ENCODE results near the gene ACTN2. TPM values are rescaled to one million over a fixed set of nuclear protein-coding genes. Genes with fewer than 3 reads are reported as not detected.

The ACTN2 gene
- total RNA-seq, 2 donors from 2014 or later: 0.37 to 0.50 TPM

DNA sequence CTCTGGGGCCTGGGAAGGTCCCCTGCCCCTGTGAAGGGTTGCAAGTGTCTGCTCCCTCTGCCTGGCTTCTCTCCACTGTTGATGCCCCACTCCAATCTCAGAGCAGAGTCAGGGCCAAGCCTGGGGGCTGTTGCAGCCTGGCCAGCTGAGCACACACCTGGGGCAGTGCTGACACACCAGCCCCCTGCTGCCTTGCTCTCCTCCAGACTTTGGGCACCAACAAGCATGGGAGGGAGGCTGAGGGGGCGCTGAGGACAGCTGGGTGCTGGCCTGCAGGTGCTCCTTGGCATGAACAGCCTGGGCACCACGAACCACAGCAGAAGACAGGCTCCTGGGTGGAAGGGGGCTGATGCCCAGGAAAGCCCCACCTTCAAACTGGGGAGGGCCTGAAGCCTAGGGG lies 99.2 kb downstream of the ACTN2 start:
- Mint-ChIP-seq H3K36me3 (no peaks in the 10 kb centered on the region), H3K9me3 (no peaks in the 10 kb centered on the region), H3K27ac (no peak overlapping the region)
- DNase-seq (ENCODE audit: low spot score in 2 of 2) (no peak), ATAC-seq (no peak)

DNA sequence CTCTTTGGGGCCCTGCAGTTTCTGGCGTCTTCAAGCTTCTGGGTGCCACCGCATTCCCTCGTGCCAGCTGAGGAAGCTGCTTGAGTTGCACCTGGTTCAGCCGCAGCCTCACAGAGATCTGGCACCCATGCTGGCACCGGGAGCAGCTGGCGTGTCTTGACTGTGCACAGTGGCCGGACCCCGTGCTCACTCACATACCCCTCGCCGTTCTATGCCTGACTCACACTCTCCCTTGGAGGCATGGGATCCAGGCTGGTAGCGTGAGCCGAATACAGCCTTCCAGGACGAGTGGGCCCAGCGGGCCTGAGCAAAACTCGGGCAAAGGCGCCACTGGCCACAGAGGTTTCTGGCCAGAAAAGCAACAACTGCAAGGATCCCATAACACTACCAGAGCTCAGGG lies 100.2 kb downstream of the ACTN2 start:
- no peaks in the 10 kb centered on the region for H3K36me3 Mint-ChIP-seq
- H3K27ac Mint-ChIP-seq: no peak overlapping the region
- ATAC-seq (no peak), DNase-seq (ENCODE audit: low spot score in 2 of 2) (no peak)
- H3K9me3 Mint-ChIP-seq: no peaks in the 10 kb centered on the region

DNA sequence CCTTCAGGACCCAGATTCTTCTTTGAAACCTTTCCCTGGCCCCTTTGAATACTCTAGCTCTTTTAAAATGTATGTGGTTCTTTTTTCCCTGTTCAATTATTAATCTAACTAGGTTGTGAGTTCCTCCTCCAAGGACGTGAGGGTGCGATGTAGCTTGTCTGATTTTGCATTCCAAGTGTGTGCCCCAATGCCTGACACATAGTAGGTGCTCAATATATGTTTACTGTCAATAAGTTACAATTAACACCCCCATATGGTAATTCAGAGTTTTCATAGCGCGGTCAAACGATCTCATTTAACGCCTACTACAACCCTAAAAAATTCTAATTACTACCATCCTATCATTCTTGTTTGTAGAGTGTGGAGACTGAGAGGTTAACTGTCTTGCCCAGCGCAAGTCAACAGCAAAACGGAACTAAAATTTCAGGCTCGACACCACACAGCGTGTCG lies 108.3 kb downstream of the ACTN2 start:
- no peak for DNase-seq (ENCODE audit: low spot score in 2 of 2)
- H3K9me3 Mint-ChIP-seq: no peaks in the 10 kb centered on the region
- no peak for ATAC-seq
- H3K27ac Mint-ChIP-seq: peak overlapping the region; percentile 98
- H3K36me3 Mint-ChIP-seq: peaks cover 9 to 17% of the 10 kb centered on the region in 2 donors

GRCh38 chr1:236795035-236795756 lies 108.9 kb downstream of the ACTN2 start, which contains the start of gene MTR:
TSS of gene MTR (plus strand) at chr1:236795292. CDS start at chr1:236795704, 412 bp downstream.
- peak; percentile 91 to 96 for DNase-seq (ENCODE audit: low spot score in 2 of 2)
- peak within 1 kb of the TSS; percentile 98 for H3K27ac Mint-ChIP-seq
- H3K36me3 Mint-ChIP-seq: peaks cover 14 to 17% of the 10 kb centered on the region in 2 donors
- H3K9me3 Mint-ChIP-seq: no peaks in the 10 kb centered on the region
- peak; percentile 94 to 95 for ATAC-seq

GRCh38 chr1:236795757-236796667 lies 109.7 kb downstream of the ACTN2 start:
- no peaks in the 10 kb centered on the region for H3K9me3 Mint-ChIP-seq
- DNase-seq (ENCODE audit: low spot score in 2 of 2): no peak
- peak in 1 of 2 donors; percentile 2 for ATAC-seq
- H3K36me3 Mint-ChIP-seq: peaks cover 15 to 17% of the 10 kb centered on the region in 2 donors
- H3K27ac Mint-ChIP-seq: peak overlapping the region; percentile 98

DNA sequence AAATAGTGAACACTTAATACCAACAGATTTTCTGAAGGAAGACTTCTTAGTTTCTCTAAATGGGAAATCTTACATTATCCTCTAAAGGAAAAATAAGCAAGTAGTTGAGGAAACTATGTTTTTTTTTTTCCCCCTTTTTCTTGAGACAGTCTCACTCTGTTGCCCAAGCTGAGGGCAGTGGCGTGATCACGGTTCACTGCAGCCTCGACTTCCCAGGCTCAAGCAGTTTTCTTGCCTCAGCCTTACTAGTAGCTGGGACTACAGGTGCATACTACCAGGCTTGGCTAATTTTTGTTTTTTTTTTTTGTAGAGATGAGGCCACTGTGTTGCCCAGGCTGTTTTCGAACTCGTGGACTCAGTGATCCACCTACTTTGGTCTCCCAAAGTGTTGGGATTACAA lies 112.7 kb downstream of the ACTN2 start:
- Mint-ChIP-seq H3K9me3 (no peaks in the 10 kb centered on the region), H3K36me3 (peaks cover 17 to 33% of the 10 kb centered on the region in 2 donors), H3K27ac (no peak overlapping the region)
- DNase-seq (ENCODE audit: low spot score in 2 of 2) (no peak), ATAC-seq (no peak)

DNA sequence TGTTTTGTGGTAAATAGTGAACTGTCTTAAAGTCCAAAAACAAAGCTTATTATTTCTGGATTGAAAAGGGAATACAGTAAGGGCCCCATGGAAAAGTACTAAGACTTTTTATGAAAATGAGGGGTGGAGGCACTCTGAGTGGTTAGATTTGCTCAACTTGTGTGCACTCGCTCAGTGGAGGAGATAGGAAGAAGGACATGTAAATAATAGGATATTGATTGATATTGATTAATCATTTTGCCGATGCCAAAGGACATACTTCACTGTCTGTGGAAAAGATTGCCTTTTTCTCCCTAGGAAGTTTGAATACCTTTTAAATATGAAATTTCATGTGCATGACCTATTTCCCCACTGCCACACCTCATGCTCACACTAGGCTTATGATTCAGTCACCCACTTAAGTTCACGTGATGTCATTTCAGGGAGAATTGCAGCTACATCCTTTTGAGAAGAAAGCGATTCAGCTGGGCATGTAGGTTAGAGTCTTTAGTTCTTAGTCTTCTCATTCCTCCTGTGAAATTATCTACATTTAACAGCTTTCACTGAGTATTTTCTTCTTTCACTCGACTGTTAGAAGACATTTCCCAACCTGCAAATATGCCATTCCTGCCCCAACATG lies 113.8 kb downstream of the ACTN2 start:
- ATAC-seq: peak; percentile 23 to 27
- Mint-ChIP-seq H3K27ac (peak overlapping the region in 1 of 2 donors; percentile 78), H3K9me3 (no peaks in the 10 kb centered on the region), H3K36me3 (peaks cover 14 to 37% of the 10 kb centered on the region in 2 donors)
- no peak for DNase-seq (ENCODE audit: low spot score in 2 of 2)

DNA sequence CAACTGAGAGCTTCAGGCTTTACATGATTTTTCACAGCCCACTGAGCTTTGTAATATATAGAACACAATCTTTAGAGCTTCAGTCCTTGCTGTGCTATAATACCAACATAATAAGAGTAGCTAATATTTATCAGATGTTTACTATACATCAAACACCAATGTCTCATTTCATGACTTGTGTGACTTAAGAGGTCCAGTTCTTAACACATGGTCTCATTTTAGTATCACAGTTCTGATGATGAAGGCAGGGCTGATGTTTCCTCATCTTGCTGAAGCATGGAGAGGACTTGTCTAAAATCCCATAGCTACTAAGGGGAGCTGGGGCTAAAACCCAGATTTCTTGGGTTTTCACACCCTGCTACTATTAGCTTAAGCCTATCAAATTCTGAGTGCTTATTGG lies 114.3 kb downstream of the ACTN2 start:
- Mint-ChIP-seq H3K36me3 (peaks cover 16 to 42% of the 10 kb centered on the region in 2 donors), H3K27ac (peak overlapping the region in 1 of 2 donors; percentile 78), H3K9me3 (no peaks in the 10 kb centered on the region)
- DNase-seq (ENCODE audit: low spot score in 2 of 2) (no peak), ATAC-seq (no peak)

DNA sequence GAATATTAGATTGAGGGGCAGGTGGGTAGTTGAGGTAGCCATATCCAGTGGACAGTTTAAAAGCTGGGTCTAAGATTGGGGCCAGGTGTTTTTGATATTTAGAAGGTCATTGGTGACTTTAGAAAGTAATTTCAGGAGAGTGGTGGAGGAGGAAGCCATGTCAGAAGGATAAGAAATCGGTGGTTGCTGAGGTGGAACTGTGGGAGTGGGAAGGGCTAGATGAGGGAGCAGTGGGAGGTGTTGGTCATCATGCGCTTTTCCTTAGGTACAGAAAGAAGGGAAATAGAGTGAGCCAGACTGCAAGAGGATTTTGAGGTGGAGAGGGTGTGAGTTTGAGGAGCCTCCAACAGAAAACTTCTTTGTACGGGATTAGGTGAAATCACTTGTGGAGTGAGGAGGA lies 116.0 kb downstream of the ACTN2 start:
- H3K36me3 Mint-ChIP-seq: peaks cover 7 to 45% of the 10 kb centered on the region in 2 donors
- H3K27ac Mint-ChIP-seq: peak overlapping the region; percentile 32 to 48
- no peak for DNase-seq (ENCODE audit: low spot score in 2 of 2)
- no peaks in the 10 kb centered on the region for H3K9me3 Mint-ChIP-seq
- ATAC-seq: peak in 1 of 2 donors; percentile 53

GRCh38 chr1:236806634-236807033 lies 120.3 kb downstream of the ACTN2 start:
- peak overlapping the region in 1 of 2 donors; percentile 82 for H3K27ac Mint-ChIP-seq
- H3K36me3 Mint-ChIP-seq: peaks cover 12 to 53% of the 10 kb centered on the region in 2 donors
- ATAC-seq (peak; percentile 39 to 57), DNase-seq (ENCODE audit: low spot score in 2 of 2) (no peak)
- H3K9me3 Mint-ChIP-seq: no peaks in the 10 kb centered on the region

DNA sequence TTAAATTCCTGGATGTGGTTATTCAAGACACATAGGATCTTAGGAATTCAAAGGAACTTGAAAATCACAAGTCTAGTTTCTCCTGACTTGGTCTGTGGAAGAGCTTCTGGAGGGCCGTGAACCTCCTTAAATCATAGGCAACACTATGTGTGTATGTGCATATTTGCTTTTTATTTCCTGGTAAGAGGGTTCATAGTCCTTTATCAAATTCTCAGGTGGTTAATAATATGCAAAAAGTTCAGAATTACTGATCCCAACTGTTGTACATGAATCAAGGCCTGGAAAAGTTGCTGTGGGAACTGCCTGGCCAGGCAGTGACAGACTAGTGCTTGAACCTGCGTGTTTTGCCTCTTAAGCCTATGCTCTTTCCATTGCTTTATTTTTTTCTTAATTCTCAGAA lies 121.7 kb downstream of the ACTN2 start:
- H3K27ac Mint-ChIP-seq: no peak overlapping the region

DNA sequence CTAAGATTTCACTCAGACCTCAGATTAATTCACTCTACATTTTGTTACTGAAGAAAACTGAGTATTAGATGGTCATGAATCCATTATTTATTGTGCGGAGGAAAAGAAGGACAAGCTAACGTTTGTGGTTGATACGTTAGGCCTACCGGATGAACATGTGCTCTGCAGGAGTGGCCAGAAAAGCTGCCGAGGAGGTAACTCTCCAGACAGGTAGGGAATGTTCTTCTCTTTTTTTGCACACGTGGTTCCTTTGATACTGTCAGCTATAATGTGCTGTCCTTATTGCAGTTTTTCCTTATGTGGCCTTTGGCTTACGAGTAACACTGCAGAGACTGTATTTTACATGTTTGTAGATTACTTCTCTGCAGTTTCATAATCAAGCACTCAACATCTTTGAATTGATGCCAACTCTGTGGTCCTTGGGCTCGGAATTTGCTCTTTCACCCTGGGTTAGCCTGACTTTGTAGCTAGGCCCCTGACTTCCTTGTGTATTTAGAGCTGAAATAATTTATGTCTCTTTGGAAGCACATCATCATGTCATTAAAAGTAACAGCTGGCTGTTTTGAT lies 122.3 kb downstream of the ACTN2 start:
- Mint-ChIP-seq H3K36me3 (peaks cover 12 to 56% of the 10 kb centered on the region in 2 donors), H3K9me3 (no peaks in the 10 kb centered on the region), H3K27ac (peak overlapping the region in 1 of 2 donors; percentile 67)
- ATAC-seq (no peak), DNase-seq (ENCODE audit: low spot score in 2 of 2) (no peak)

More for the DNA sequence above, 121.7 kb downstream of the ACTN2 start:
- DNase-seq (ENCODE audit: low spot score in 2 of 2) (no peak), ATAC-seq (no peak)
- peaks cover 12 to 51% of the 10 kb centered on the region in 2 donors for H3K36me3 Mint-ChIP-seq
- H3K9me3 Mint-ChIP-seq: no peaks in the 10 kb centered on the region

DNA sequence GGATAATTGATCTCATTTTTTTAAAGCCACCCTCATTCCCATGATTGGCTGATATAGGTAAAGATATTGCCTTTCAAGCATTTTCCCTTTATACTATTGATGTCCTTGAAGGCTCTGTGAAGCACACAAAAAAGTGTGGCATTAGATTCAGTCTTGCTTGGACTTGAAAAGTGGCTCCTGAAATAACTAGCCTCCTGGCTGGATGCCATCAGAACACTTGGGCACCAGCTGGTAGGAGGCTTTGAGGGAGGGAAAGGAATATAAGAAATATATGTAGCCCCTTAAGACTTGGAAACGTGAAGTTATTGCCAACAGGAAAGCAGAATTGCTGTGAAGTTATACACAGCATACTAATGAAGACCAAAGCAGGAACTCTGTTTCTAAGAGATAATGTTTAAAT lies 122.8 kb downstream of the ACTN2 start:
- ATAC-seq (no peak), DNase-seq (ENCODE audit: low spot score in 2 of 2) (no peak)
- peaks cover 12 to 58% of the 10 kb centered on the region in 2 donors for H3K36me3 Mint-ChIP-seq
- peak overlapping the region in 1 of 2 donors; percentile 67 for H3K27ac Mint-ChIP-seq
- H3K9me3 Mint-ChIP-seq: no peaks in the 10 kb centered on the region

DNA sequence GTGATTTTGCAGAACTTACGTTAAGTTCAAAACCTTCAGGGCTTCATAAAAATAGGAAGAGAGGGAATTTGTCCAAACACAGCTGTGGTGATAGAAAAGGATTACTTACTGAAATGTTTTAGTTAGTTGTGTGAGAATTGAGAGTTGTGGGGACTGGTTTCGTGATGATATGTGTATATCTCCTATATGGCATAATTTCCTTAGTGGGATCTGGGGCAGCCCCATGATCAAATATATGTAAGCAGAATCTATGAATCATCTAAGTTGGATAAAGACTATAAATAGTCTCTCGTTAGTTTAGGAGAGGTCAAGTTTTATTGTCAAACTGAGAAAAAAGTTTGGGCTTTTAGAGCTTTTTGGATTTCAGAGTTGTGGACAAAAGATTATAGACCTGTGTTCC lies 123.7 kb downstream of the ACTN2 start:
- Mint-ChIP-seq H3K27ac (peak overlapping the region in 1 of 2 donors; percentile 63), H3K36me3 (peaks cover 9 to 55% of the 10 kb centered on the region in 2 donors), H3K9me3 (no peaks in the 10 kb centered on the region)
- DNase-seq (ENCODE audit: low spot score in 2 of 2) (no peak), ATAC-seq (peak; percentile 58 to 85)

DNA sequence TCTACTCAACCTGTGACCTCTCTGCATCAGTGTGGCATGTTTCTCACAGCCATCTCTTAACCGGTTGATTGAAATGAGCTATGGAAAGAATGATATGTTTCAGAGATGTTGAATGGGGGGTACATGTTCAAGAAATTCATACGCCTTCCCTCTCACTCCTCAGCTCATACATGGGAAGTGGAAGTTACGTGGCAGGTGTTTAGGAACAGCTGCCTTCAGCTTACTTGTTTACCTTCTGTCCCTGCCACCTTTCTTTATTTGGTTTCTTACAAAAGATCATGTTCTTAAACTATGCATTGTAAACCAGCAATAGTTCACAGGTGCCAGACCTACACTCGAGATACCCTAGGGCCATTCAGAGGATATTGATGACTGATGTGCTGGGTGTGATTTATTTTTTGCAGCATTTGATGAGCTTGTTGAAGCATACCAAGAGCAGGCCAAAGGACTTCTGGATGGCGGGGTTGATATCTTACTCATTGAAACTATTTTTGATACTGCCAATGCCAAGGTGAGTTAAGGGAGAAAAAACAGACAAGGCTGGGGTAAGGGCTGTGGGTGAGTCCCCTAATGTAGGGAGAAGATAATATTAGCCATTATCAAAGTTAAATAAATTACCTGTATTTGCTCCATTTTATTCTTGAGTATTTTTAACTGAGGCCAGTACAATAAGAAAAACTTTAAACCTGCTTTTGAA lies 126.2 kb downstream of the ACTN2 start:
- Mint-ChIP-seq H3K36me3 (peaks cover 5 to 43% of the 10 kb centered on the region in 2 donors), H3K9me3 (no peaks in the 10 kb centered on the region), H3K27ac (no peak overlapping the region)
- ATAC-seq (no peak), DNase-seq (ENCODE audit: low spot score in 2 of 2) (no peak)

All from activated naive CD4-positive, alpha-beta T cell treated with anti-CD3 and anti-CD28 coated beads, Interleukin-2, amount 50 U/mL, for 72 hours (primary cell).